Caco-2 (cell line): Measurements from ENCODE around the gene GRM5. TPM values are rescaled to one million over a fixed set of nuclear protein-coding genes. Genes with fewer than 3 reads are reported as not detected.
"Not testable (repeated sequence)": the region's sequence is repeated elsewhere in the genome, so short reads cannot be mapped to it uniquely, and the experiment has no call there.

Experiments used
- BruUV-seq: library from RNA; stranded (reverse); fragments of 400-500 nt; replicated peaks from 2 replicates; lab custom pipeline; 2021; lab: Mats Ljungman, UMichigan
- CTCF ChIA-PET: fragments of 300-600 bp; sonication (Branson Sonifier 250); formaldehyde crosslinking; loops from one replicate; lab custom pipeline; 2022; ENCODE audit warnings: antibody characterized with exemption; lab: Charles Lee
- POLR2A ChIA-PET: fragments of 300-600 bp; sonication (Branson Sonifier 250); formaldehyde crosslinking; loops from one replicate; lab custom pipeline; 2022; ENCODE audit warnings: antibody characterized with exemption; lab: Charles Lee
- DNase-seq, 2 experiments: peaks; one replicate each; pipeline versions ENCODE4 v3.0.0 to v3.0.0-alpha.2; 2020 to 2022
- H3K27me3 ChIP-seq: replicated peaks from 2 replicates; pipeline ENCODE4 v1.6.0; 2011; ENCODE audit warnings: low read length; ENCODE audit not compliant: control insufficient read depth, insufficient read depth
- H3K36me3 ChIP-seq: 2 replicates; pipeline ENCODE4 v1.5.1; 2011; ENCODE audit warnings: low read length; ENCODE audit not compliant: control insufficient read depth, insufficient read depth
- H3K4me1 ChIP-seq: fragments of 250-450 bp; sonication (Bioruptor Pico); 2 replicates; pipeline ENCODE4 v1.5.1; 2020; ENCODE audit warnings: mild to moderate bottlenecking
- H3K4me3 ChIP-seq: 2 replicates; pipeline ENCODE4 v1.5.1; 2011; ENCODE audit warnings: low read depth, mild to moderate bottlenecking, control low read depth, low read length
- H3K9me3 ChIP-seq: fragments of 250-450 bp; sonication (Bioruptor Pico); 2 replicates; pipeline ENCODE4 v1.5.1; 2020; ENCODE audit warnings: mild to moderate bottlenecking, moderate library complexity
- H3K27ac Mint-ChIP-seq: one replicate; pipeline ENCODE4 v1.8.0; 2022; ENCODE audit warnings: mixed read lengths; ENCODE audit not compliant: unreplicated experiment
- H3K27me3 Mint-ChIP-seq: one replicate; pipeline ENCODE4 v1.8.0; 2022; ENCODE audit warnings: mixed read lengths; ENCODE audit not compliant: insufficient read depth, unreplicated experiment
- H3K36me3 Mint-ChIP-seq: one replicate; pipeline ENCODE4 v1.8.0; 2022; ENCODE audit warnings: mild to moderate bottlenecking, mixed read lengths; ENCODE audit not compliant: insufficient read depth, unreplicated experiment
- H3K4me1 Mint-ChIP-seq: one replicate; pipeline ENCODE4 v1.8.0; 2022; ENCODE audit warnings: low read depth, mixed read lengths; ENCODE audit not compliant: unreplicated experiment
- H3K4me3 Mint-ChIP-seq: one replicate; pipeline ENCODE4 v1.8.0; 2022; ENCODE audit warnings: mild to moderate bottlenecking, moderate library complexity, mixed read lengths; ENCODE audit not compliant: unreplicated experiment
- H3K9me3 Mint-ChIP-seq: one replicate; pipeline ENCODE4 v1.8.0; 2022; ENCODE audit warnings: mixed read lengths; ENCODE audit not compliant: unreplicated experiment
- intact Hi-C: fragments of 100-400 bp; cut with micrococcal nuclease; formaldehyde crosslinking; loops from one replicate; pipeline ENCODE4 v1.10.0; 2022; ENCODE audit not compliant: unreplicated experiment
- total RNA-seq: library from RNA; stranded (reverse); gene quantifications from 2 replicates; pipeline ENCODE4 v1.2.3, GENCODE V29; 2022
- TF ChIP-seq, protein P1 (sequence below), 2 experiments: fragments of 200-600 bp in 1 of 2; IDR thresholded peaks; 1 replicate in 1 of 2; 2 replicates in 1 of 2; pipeline versions ENCODE4 v1.5.1 to v1.8.0; 2011 to 2022; ENCODE audit warnings: antibody characterized with exemption in 1 of 2, control low read depth in 1 of 2, inconsistent platforms in 1 of 2, low read depth in 1 of 2, low read length in 1 of 2, mild to moderate bottlenecking in 1 of 2, moderate library complexity in 1 of 2; ENCODE audit not compliant: insufficient read depth in 1 of 2, severe bottlenecking in 1 of 2, unreplicated experiment in 1 of 2

The GRM5 gene
- total RNA-seq, 1 experiment from 2014 or later, result not detected

DNA sequence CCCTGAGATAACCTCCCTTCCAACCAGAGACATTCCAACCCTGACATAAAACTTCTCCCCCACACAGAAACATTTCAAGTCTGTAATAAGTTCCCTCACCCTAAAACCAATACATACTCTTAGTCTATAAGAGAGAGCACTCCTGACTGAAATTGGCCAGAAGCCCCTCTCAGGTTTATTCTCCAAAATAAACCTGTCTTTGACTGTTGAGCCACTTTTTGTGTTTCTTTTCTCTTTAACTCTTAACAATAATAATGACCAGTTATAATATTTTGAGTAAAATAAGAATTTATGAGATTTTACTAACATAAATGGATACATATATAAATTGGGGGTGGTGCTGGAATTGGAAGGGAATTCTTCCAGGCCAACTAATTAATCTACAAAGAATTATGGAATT, 93.6 kb downstream of the GRM5 start:
- Histone ChIP-seq H3K4me1 (no peaks in the 10 kb centered on the region), H3K9me3 (no peaks in the 10 kb centered on the region), H3K36me3 (no peaks in the 10 kb centered on the region), H3K27me3 (no peaks in the 10 kb centered on the region), H3K4me3 (no peak overlapping the region)
- Mint-ChIP-seq H3K27me3 (peaks cover 4% of the 10 kb centered on the region), H3K9me3 (no peaks in the 10 kb centered on the region), H3K4me3 (no peak overlapping the region), H3K36me3 (no peaks in the 10 kb centered on the region), H3K4me1 (no peaks in the 10 kb centered on the region), H3K27ac (no peak overlapping the region)
- no peak for DNase-seq
- TF ChIP-seq, protein P1, sequence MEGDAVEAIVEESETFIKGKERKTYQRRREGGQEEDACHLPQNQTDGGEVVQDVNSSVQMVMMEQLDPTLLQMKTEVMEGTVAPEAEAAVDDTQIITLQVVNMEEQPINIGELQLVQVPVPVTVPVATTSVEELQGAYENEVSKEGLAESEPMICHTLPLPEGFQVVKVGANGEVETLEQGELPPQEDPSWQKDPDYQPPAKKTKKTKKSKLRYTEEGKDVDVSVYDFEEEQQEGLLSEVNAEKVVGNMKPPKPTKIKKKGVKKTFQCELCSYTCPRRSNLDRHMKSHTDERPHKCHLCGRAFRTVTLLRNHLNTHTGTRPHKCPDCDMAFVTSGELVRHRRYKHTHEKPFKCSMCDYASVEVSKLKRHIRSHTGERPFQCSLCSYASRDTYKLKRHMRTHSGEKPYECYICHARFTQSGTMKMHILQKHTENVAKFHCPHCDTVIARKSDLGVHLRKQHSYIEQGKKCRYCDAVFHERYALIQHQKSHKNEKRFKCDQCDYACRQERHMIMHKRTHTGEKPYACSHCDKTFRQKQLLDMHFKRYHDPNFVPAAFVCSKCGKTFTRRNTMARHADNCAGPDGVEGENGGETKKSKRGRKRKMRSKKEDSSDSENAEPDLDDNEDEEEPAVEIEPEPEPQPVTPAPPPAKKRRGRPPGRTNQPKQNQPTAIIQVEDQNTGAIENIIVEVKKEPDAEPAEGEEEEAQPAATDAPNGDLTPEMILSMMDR (IDR thresholded peaks at IDR 0.05; ENCODE audit: insufficient read depth in 1 of 2, low read depth in 1 of 2, low read length in 1 of 2, severe bottlenecking in 1 of 2, unreplicated experiment in 1 of 2), result no peak
- intact Hi-C loops, result no loop called here
- ChIA-PET POLR2A (no interaction called here), CTCF (no interaction called here)
- BruUV-seq, result no TSS peak

DNA sequence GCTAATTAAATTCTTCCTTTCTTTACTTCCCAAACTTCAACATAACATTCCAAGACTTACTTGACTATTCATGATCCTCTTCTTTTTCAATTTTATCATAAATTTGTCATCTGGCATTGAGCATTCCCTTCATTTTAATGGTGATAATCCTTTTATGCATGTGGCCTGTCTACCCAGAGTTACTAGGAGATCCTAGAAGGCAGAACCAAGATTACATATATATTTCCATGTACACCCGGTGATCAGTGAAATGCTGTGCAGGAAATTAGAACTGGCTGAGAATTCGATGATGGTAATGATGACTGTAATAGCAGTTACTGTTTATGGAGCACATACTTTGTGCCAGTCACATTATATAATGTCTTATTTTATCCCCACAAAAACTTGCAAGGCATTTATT, 104.2 kb downstream of the GRM5 start:
- H3K27me3 ChIP-seq, DNase-seq, BruUV-seq, H3K27ac Mint-ChIP-seq, H3K4me1 ChIP-seq, POLR2A ChIA-PET, H3K4me1 Mint-ChIP-seq, intact Hi-C loops, H3K4me3 ChIP-seq, H3K36me3 Mint-ChIP-seq, CTCF ChIA-PET, H3K4me3 Mint-ChIP-seq, H3K36me3 ChIP-seq, H3K27me3 Mint-ChIP-seq, H3K9me3 ChIP-seq, H3K9me3 Mint-ChIP-seq: not testable (repeated sequence)

DNA sequence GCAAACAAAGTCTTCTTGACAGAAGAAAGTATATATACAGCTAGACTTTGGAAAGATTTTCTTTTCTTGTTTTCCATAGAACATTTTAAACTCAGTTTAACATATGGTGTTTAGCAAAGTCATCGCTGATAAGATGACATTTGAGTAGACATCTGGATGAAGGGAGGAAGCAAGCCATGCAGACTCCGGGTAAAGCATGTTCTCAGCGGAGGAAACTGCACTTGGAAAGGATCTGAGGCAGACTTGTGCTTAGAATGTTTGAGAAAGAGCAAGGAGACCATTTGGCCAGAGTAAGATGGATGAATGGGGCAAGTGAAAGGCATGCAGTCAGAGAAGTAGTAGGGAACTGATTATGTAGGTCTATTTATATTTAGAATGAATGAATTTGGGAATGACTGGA, 105.9 kb downstream of the GRM5 start:
- CTCF ChIA-PET, BruUV-seq: not testable (repeated sequence)

DNA sequence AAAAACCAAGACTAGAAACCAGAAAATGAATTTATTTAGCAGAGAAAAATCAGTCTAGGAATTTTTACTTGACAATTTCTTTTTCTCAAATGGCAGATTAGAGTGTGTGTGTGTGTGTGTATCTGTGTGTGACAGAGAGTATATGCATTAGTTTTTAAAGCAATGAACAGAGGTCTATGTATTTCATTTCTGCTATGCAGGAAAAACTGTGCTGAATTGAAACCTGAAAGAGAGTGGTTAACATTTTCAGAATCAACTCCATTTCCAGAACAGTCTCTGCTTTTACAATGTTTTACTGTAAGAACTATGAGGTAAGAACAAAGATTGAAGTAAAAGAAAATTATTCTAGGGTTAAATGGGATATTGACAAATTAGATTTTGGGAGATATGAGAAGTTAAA, 114.8 kb downstream of the GRM5 start:
- BruUV-seq, result no TSS peak
- intact Hi-C loops, result no loop called here
- DNase-seq, result no peak
- Mint-ChIP-seq H3K4me3 (no peak overlapping the region), H3K4me1 (no peaks in the 10 kb centered on the region), H3K27ac (no peak overlapping the region), H3K27me3 (no peaks in the 10 kb centered on the region), H3K9me3 (no peaks in the 10 kb centered on the region), H3K36me3 (no peaks in the 10 kb centered on the region)
- H3K27me3 ChIP-seq, result no peaks in the 10 kb centered on the region
- TF ChIP-seq, protein P1 (IDR thresholded peaks at IDR 0.05; ENCODE audit: insufficient read depth in 1 of 2, low read depth in 1 of 2, low read length in 1 of 2, severe bottlenecking in 1 of 2, unreplicated experiment in 1 of 2), result no peak
- no peaks in the 10 kb centered on the region for H3K9me3 ChIP-seq
- ChIA-PET CTCF (no interaction called here), POLR2A (no interaction called here)
- H3K4me3 ChIP-seq, result no peak overlapping the region
- H3K4me1 ChIP-seq, result no peaks in the 10 kb centered on the region
- H3K36me3 ChIP-seq, result no peaks in the 10 kb centered on the region

More for the DNA sequence above, 105.9 kb downstream of the GRM5 start:
- H3K27ac Mint-ChIP-seq, intact Hi-C loops, H3K9me3 Mint-ChIP-seq, H3K27me3 ChIP-seq, H3K4me1 ChIP-seq, H3K9me3 ChIP-seq, POLR2A ChIA-PET, DNase-seq, H3K4me3 Mint-ChIP-seq, H3K4me3 ChIP-seq, H3K27me3 Mint-ChIP-seq, H3K36me3 Mint-ChIP-seq, H3K36me3 ChIP-seq, H3K4me1 Mint-ChIP-seq: not testable (repeated sequence)

DNA sequence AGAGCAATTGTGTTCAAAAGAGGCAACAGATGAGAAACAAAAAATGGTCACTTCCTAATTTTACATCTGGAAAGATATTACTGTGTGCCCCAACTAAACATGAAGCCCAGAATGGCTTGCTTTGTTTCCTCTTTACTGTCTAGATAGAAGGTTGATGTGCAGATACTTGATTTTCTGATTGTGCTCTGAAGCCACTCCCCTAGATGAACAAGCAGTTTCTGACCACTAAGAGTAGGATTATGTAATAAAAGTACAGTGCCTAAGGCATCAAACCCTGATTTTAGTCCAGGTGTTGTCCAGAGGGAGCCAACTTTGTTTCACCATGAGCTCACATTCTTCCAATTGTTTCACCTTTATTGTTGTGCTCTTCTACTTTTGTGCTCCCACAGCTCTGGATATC, 116.9 kb downstream of the GRM5 start:
- CTCF ChIA-PET, H3K4me3 Mint-ChIP-seq, intact Hi-C loops, H3K9me3 Mint-ChIP-seq, H3K4me1 ChIP-seq, H3K9me3 ChIP-seq, H3K27me3 Mint-ChIP-seq, BruUV-seq, DNase-seq, H3K36me3 ChIP-seq, H3K27ac Mint-ChIP-seq, H3K27me3 ChIP-seq, H3K4me3 ChIP-seq, H3K4me1 Mint-ChIP-seq, POLR2A ChIA-PET, H3K36me3 Mint-ChIP-seq: not testable (repeated sequence)
